NCI-H2081 (cell line): ENCODE measurements around the gene ZNF407.
A peak's percentile ranks its signal among the peaks of the same experiment; 100 is the strongest.

Experiments
- DNase-seq, 2 experiments: peaks; one replicate each; lab custom pipeline; 2025; lab: John Stamatoyannopoulos, UW

ZNF407 gene

GRCh38 chr18:74880706-74881278 is 283.1 kb downstream of the ZNF407 start:
- DNase-seq = no peak

GRCh38 chr18:74892066-74892627 is 294.5 kb downstream of the ZNF407 start:
- peak; percentile 39 to 73 for DNase-seq

GRCh38 chr18:74895686-74896085 is 298.0 kb downstream of the ZNF407 start:
- DNase-seq = no peak

- peak; percentile 75 to 94 for DNase-seq
Observed at GRCh38 chr18:74896390-74896991, 298.8 kb downstream of the ZNF407 start.

GRCh38 chr18:74897971-74898657 is 300.4 kb downstream of the ZNF407 start:
- DNase-seq = peak in 1 of 2 experiments; percentile 21

- peak; percentile 78 to 95 for DNase-seq
Observed at GRCh38 chr18:74898965-74899364, 301.3 kb downstream of the ZNF407 start.

GRCh38 chr18:74899554-74899953 is 301.9 kb downstream of the ZNF407 start:
- DNase-seq = peak; percentile 92 to 94

GRCh38 chr18:74901362-74902146 is 303.9 kb downstream of the ZNF407 start:
- DNase-seq = peak in 1 of 2 experiments; percentile 45

GRCh38 chr18:74902147-74902455 is 304.4 kb downstream of the ZNF407 start:
- DNase-seq = peak; percentile 84 to 93

GRCh38 chr18:74905247-74905646 is 307.6 kb downstream of the ZNF407 start:
- peak; percentile 84 to 96 for DNase-seq

- peak; percentile 19 to 69 for DNase-seq
Observed at GRCh38 chr18:74906184-74906583, 308.5 kb downstream of the ZNF407 start.

GRCh38 chr18:74914052-74914591 is 316.5 kb downstream of the ZNF407 start:
- DNase-seq = peak in 1 of 2 experiments; percentile 43

GRCh38 chr18:74914648-74915047 is 317.0 kb downstream of the ZNF407 start:
- DNase-seq = peak in 1 of 2 experiments; percentile 23

GRCh38 chr18:74916773-74917393 is 319.2 kb downstream of the ZNF407 start:
- DNase-seq = no peak

GRCh38 chr18:74918276-74918790 is 320.7 kb downstream of the ZNF407 start:
- DNase-seq = no peak

- no peak for DNase-seq
Observed at GRCh38 chr18:74921057-74921820, 323.6 kb downstream of the ZNF407 start.

GRCh38 chr18:74926051-74926450 is 328.4 kb downstream of the ZNF407 start:
- no peak for DNase-seq

- DNase-seq = no peak
Observed at GRCh38 chr18:74928194-74928968, 330.7 kb downstream of the ZNF407 start.

- DNase-seq = no peak
Observed at GRCh38 chr18:74929110-74929509, 331.4 kb downstream of the ZNF407 start.

- no peak for DNase-seq
Observed at GRCh38 chr18:74930616-74931015, 332.9 kb downstream of the ZNF407 start.
